ENCODE measurements around the gene UBE2D1. TPM values are rescaled to one million over a fixed set of nuclear protein-coding genes. Genes with fewer than 3 reads are reported as not detected.

Gene UBE2D1
- total RNA-seq, 4 donors from 2014 or later: 3.0 to 21.9 (median 8.9) TPM

DNA sequence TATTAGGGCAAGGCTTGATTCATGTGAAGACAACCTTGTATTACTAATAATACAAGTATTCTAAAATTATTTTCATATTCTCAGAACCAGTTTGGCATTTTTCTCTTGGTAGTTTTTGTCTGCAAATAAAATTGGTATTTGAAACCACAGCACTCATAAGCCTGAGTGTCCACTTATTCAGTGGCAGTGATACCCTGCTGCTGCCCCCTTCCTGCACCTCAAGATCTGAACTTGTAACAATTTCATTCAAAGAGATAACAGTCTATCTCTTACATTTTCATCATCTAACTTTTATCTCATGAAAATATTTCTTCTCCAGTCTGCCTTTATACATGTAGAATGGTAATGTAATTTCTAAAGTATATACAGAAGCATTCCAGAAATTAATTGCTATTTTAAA, 59.7 kb downstream of the UBE2D1 start:
- in situ Hi-C loops (cut with MboI; ENCODE audit: low pct_ligation_motif_present in 1 of 4, low pct_unique_long_range_greater_than_20kb in 1 of 4, low sequenced_read_pairs in 3 of 4) (no loop called here), intact Hi-C loops (cut with DNase I; ENCODE audit: low total_unique reads) (no loop called here)
- H3K36me3 ChIP-seq: peaks cover 0 to 54% (median 23%) of the 10 kb centered on the region in 4 donors
- H3K27ac ChIP-seq: no peak overlapping the region
- peaks cover 0 to 4% (median 0%) of the 10 kb centered on the region in 4 donors for H3K4me1 ChIP-seq
- no peaks in the 10 kb centered on the region for H3K27me3 ChIP-seq
- no peaks in the 10 kb centered on the region for H3K9me3 ChIP-seq
- TF ChIP-seq, protein P1, sequence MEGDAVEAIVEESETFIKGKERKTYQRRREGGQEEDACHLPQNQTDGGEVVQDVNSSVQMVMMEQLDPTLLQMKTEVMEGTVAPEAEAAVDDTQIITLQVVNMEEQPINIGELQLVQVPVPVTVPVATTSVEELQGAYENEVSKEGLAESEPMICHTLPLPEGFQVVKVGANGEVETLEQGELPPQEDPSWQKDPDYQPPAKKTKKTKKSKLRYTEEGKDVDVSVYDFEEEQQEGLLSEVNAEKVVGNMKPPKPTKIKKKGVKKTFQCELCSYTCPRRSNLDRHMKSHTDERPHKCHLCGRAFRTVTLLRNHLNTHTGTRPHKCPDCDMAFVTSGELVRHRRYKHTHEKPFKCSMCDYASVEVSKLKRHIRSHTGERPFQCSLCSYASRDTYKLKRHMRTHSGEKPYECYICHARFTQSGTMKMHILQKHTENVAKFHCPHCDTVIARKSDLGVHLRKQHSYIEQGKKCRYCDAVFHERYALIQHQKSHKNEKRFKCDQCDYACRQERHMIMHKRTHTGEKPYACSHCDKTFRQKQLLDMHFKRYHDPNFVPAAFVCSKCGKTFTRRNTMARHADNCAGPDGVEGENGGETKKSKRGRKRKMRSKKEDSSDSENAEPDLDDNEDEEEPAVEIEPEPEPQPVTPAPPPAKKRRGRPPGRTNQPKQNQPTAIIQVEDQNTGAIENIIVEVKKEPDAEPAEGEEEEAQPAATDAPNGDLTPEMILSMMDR (IDR thresholded peaks at IDR 0.05): no peak
- TF ChIP-seq POLR2AphosphoS5 (IDR thresholded peaks at IDR 0.05) (no peak), EP300 (IDR thresholded peaks at IDR 0.05; ENCODE audit: low read depth) (no peak), POLR2A (IDR thresholded peaks at IDR 0.05) (no peak)
- H3K4me3 ChIP-seq: no peak overlapping the region
- DNase-seq: no peak

DNA sequence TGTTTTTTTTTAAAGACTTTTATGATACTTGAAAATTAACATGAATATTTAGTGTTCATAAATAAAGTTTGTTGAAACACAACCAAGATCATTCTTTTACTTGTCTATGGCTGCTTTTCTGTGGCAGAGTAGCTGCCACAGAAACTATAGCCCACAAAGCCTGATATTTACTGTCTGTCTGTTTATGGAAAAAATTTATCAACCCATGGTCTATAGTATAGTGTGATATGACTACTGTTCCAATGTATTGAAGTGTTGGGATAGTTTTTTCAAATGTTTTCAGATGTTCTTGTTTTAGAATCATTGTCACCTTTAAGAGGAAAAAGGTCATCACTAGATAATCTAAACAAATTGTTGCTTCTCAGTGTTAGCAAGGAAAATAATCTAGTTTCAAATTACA, 61.3 kb downstream of the UBE2D1 start:
- no peak overlapping the region for H3K4me3 ChIP-seq
- in situ Hi-C loops (cut with MboI; ENCODE audit: low pct_ligation_motif_present in 1 of 4, low pct_unique_long_range_greater_than_20kb in 1 of 4, low sequenced_read_pairs in 3 of 4): no loop called here
- H3K4me1 ChIP-seq: no peaks in the 10 kb centered on the region
- H3K9me3 ChIP-seq: no peaks in the 10 kb centered on the region
- H3K36me3 ChIP-seq: peaks cover 0 to 39% (median 18%) of the 10 kb centered on the region in 4 donors
- TF ChIP-seq, protein P1 (IDR thresholded peaks at IDR 0.05): no peak
- no peak for TF ChIP-seq EP300 (IDR thresholded peaks at IDR 0.05; ENCODE audit: low read depth)
- no peak for TF ChIP-seq POLR2AphosphoS5 (IDR thresholded peaks at IDR 0.05)
- TF ChIP-seq POLR2A (IDR thresholded peaks at IDR 0.05): no peak
- no peak for DNase-seq
- no peaks in the 10 kb centered on the region for H3K27me3 ChIP-seq
- intact Hi-C loops (cut with DNase I; ENCODE audit: low total_unique reads): no loop called here
- H3K27ac ChIP-seq: no peak overlapping the region

DNA sequence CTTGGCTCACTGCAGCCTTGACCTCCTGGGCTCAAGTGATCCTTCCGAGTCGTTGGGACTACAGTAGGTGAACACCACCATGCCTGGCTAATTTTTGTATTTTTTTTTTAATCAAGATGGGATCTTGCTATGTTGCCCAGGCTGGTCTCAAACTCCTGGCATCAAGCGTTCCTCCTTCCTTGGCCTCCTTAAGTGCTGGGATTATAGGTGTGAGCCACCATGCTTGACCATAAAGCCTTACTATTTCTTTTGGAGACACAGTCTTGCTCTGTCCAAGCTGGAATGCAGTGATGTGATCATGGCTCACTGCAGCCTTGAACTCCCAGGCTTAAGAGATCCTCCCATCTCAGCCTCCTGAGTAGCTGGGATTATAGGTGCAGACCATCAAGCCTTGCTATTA, 63.0 kb downstream of the UBE2D1 start:
- intact Hi-C loops (cut with DNase I; ENCODE audit: low total_unique reads) (no loop called here), in situ Hi-C loops (cut with MboI; ENCODE audit: low pct_ligation_motif_present in 1 of 4, low pct_unique_long_range_greater_than_20kb in 1 of 4, low sequenced_read_pairs in 3 of 4) (no loop called here)
- no peaks in the 10 kb centered on the region for H3K9me3 ChIP-seq
- WGBS, 2 donors (ENCODE audit: low coverage in 1 of 2): 100% methylated on average over 3 of the region's 3 CpGs
- DNase-seq: no peak
- H3K27me3 ChIP-seq: no peaks in the 10 kb centered on the region
- no peak overlapping the region for H3K4me3 ChIP-seq
- H3K4me1 ChIP-seq: no peaks in the 10 kb centered on the region
- no peak overlapping the region for H3K27ac ChIP-seq
- TF ChIP-seq EP300 (IDR thresholded peaks at IDR 0.05; ENCODE audit: low read depth): no peak
- no peak for TF ChIP-seq POLR2AphosphoS5 (IDR thresholded peaks at IDR 0.05)
- no peak for TF ChIP-seq POLR2A (IDR thresholded peaks at IDR 0.05)
- TF ChIP-seq, protein P1 (IDR thresholded peaks at IDR 0.05): no peak
- H3K36me3 ChIP-seq: peaks cover 0 to 36% (median 15%) of the 10 kb centered on the region in 4 donors

DNA sequence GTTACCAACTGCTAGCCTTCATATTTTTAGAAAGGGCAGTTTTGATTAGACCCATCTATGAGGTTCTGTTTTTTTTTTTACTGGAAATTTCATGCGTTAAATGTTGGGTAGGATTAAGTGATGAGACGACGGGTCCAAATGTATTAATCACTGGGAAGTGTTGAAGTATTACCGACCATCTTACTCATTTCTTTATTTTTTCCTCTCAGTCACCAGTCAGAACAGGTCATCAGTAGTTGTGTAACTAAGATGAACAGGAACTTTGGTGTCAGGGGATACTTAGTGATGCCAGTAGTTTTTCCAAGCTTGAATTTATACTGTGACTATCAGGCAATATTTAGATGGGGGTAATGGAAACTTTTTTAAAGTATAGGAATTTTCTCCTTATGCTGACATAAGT, 64.6 kb downstream of the UBE2D1 start:
- no peak for DNase-seq
- H3K4me1 ChIP-seq: no peaks in the 10 kb centered on the region
- no peak overlapping the region for H3K27ac ChIP-seq
- TF ChIP-seq POLR2A (IDR thresholded peaks at IDR 0.05) (no peak), EP300 (IDR thresholded peaks at IDR 0.05; ENCODE audit: low read depth) (no peak), POLR2AphosphoS5 (IDR thresholded peaks at IDR 0.05) (no peak)
- TF ChIP-seq, protein P1 (IDR thresholded peaks at IDR 0.05): no peak
- peaks cover 0 to 23% (median 10%) of the 10 kb centered on the region in 4 donors for H3K36me3 ChIP-seq
- WGBS, 2 donors (ENCODE audit: low coverage in 1 of 2): 71 to 85% methylated on average over 4 of the region's 4 CpGs
- no peak overlapping the region for H3K4me3 ChIP-seq
- in situ Hi-C loops (cut with MboI; ENCODE audit: low pct_ligation_motif_present in 1 of 4, low pct_unique_long_range_greater_than_20kb in 1 of 4, low sequenced_read_pairs in 3 of 4) (no loop called here), intact Hi-C loops (cut with DNase I; ENCODE audit: low total_unique reads) (no loop called here)
- H3K9me3 ChIP-seq: no peaks in the 10 kb centered on the region
- H3K27me3 ChIP-seq: no peaks in the 10 kb centered on the region

All from transverse colon (tissue), 4 donors.